ENCODE measurements around the gene GHDC. TPM values are rescaled to one million over a fixed set of nuclear protein-coding genes. Genes with fewer than 3 reads are reported as not detected.

The GHDC gene
- polyA plus RNA-seq, 1 donor (not counting 4 experiments of a cell fraction or from before 2014, with no cell fraction given): 2.7 TPM

DNA sequence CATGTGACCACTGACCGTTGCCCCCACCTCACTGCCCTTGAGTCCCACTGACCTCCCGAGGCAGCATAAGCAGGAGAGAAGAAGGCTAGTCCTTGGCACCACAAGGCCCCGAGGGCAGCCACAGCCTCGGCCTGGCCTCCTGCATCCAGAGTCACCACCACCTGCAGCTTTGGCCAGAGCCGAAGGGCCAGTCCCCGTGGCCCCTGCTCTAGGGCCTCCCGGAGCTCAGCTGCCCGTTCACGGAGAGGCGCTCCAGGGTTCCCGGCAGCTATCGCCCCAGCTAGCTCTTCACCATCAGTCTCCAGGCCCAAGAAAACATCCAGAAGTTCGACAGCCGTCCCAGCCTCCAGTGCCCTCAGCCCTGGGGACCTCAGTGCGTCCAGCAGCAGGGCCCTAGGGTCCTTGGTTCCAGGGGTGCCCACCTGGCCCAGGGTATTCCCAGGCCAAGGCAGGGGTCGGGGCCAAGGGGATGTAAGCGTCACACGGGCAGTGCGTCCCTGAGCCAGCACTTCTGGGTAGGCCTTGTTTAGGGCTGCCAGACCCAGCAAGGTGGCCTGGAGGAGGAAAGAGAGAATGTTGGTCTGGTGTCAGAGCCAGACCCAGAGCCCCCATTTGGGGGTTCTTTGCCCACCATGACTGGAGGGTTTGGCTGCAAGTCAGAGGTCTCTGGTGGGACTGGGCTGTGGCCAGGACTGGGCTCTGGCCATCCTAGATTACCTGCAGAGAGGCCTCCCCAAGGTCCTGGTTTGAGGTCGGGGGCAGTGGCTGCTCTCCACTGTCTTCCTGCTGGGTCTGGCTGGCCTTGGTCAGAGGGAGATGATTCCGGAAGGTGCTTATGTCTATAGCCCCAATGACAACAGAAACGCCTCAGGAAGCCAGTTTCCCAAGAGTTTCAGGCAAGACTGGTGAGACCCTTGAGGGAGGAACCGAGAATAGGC, 1.8 kb downstream of the GHDC start:
- dilution Hi-C loops (cut with MboI; ENCODE audit: extremely low pct_ligation_motif_present, low sequenced_read_pairs): no loop called here

DNA sequence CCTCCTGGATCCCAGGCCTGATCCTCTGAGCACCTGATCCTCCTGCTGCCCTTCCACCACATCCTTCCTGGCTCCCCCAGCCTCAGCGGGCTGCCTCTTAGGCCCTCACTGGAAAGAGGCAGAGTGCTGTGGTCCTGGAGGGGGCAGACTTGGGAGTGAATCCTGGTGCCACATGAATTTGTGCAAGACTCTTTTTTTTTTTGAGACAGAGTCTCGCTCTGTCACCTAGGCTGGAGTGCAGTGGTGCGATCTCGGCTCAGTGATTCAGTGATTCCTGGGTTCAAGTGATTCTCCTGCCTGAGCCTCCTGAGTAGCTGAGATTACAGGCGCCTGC, 3.1 kb downstream of the GHDC start:
- H3K4me2 ChIP-seq (ENCODE audit: control insufficient read depth, extremely low read depth, insufficient read depth, low read depth, low read length): no peak overlapping the region
- no peaks in the 10 kb centered on the region for H3K9me1 ChIP-seq (ENCODE audit: control insufficient read depth, extremely low read depth, insufficient read depth, low read length)
- H4K20me1 ChIP-seq (ENCODE audit: control insufficient read depth, extremely low read depth, insufficient read depth, low read length): no peaks in the 10 kb centered on the region
- no peak overlapping the region for H3K9ac ChIP-seq (ENCODE audit: control insufficient read depth, extremely low read depth, insufficient read depth, low read length)
- dilution Hi-C loops (cut with MboI; ENCODE audit: extremely low pct_ligation_motif_present, low sequenced_read_pairs): no loop called here
- no peak overlapping the region for H3K27ac ChIP-seq (ENCODE audit: control insufficient read depth, insufficient read depth, low read length)
- no peak for TF ChIP-seq EZH2 (IDR thresholded peaks at IDR 0.05; ENCODE audit: low read length)
- TF ChIP-seq, protein P1, sequence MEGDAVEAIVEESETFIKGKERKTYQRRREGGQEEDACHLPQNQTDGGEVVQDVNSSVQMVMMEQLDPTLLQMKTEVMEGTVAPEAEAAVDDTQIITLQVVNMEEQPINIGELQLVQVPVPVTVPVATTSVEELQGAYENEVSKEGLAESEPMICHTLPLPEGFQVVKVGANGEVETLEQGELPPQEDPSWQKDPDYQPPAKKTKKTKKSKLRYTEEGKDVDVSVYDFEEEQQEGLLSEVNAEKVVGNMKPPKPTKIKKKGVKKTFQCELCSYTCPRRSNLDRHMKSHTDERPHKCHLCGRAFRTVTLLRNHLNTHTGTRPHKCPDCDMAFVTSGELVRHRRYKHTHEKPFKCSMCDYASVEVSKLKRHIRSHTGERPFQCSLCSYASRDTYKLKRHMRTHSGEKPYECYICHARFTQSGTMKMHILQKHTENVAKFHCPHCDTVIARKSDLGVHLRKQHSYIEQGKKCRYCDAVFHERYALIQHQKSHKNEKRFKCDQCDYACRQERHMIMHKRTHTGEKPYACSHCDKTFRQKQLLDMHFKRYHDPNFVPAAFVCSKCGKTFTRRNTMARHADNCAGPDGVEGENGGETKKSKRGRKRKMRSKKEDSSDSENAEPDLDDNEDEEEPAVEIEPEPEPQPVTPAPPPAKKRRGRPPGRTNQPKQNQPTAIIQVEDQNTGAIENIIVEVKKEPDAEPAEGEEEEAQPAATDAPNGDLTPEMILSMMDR (optimal IDR thresholded peaks at IDR 0.05 in 1 of 3, IDR thresholded peaks at IDR 0.05 in 1 of 3, conservative IDR thresholded peaks at IDR 0.05 in 1 of 3; ENCODE audit: extremely low read depth in 1 of 3, insufficient read depth in 2 of 3, low read length in 3 of 3): no peak
- H3K27me3 ChIP-seq (ENCODE audit: control insufficient read depth, extremely low read depth, insufficient read depth, low read length): no peaks in the 10 kb centered on the region
- H3K79me2 ChIP-seq (ENCODE audit: control insufficient read depth, insufficient read depth, low read length): no peaks in the 10 kb centered on the region
- H3K9me3 ChIP-seq (ENCODE audit: control insufficient read depth, low read depth, low read length): no peaks in the 10 kb centered on the region
- no peak overlapping the region for H2AFZ ChIP-seq (ENCODE audit: control insufficient read depth, low read length)
- no peaks in the 10 kb centered on the region for H3K36me3 ChIP-seq (ENCODE audit: control insufficient read depth in 2 of 2, extremely low read depth in 1 of 2, insufficient read depth in 2 of 2, low read length in 2 of 2)
- no peaks in the 10 kb centered on the region for H3K4me1 ChIP-seq (ENCODE audit: control insufficient read depth, extremely low read depth, insufficient read depth, low read length)
- DNase-seq (ENCODE audit: low read depth, low spot score) (no peak), FAIRE-seq (no peak)
- no peak overlapping the region for H3K4me3 ChIP-seq (ENCODE audit: control insufficient read depth in 2 of 3, extremely low read depth in 1 of 3, insufficient read depth in 2 of 3, low read depth in 1 of 3, low read length in 3 of 3)

More for the DNA sequence above, 1.8 kb downstream of the GHDC start:
- TF ChIP-seq, protein P1 (optimal IDR thresholded peaks at IDR 0.05 in 1 of 3, IDR thresholded peaks at IDR 0.05 in 1 of 3, conservative IDR thresholded peaks at IDR 0.05 in 1 of 3; ENCODE audit: extremely low read depth in 1 of 3, insufficient read depth in 2 of 3, low read length in 3 of 3): no peak
- TF ChIP-seq EZH2 (IDR thresholded peaks at IDR 0.05; ENCODE audit: low read length): no peak
- DNase-seq (ENCODE audit: low read depth, low spot score) (no peak), FAIRE-seq (no peak)
- Histone ChIP-seq H2AFZ (ENCODE audit: control insufficient read depth, low read length) (no peak overlapping the region), H3K79me2 (ENCODE audit: control insufficient read depth, insufficient read depth, low read length) (no peaks in the 10 kb centered on the region), H4K20me1 (ENCODE audit: control insufficient read depth, extremely low read depth, insufficient read depth, low read length) (no peaks in the 10 kb centered on the region), H3K9ac (ENCODE audit: control insufficient read depth, extremely low read depth, insufficient read depth, low read length) (no peak overlapping the region), H3K9me3 (ENCODE audit: control insufficient read depth, low read depth, low read length) (no peaks in the 10 kb centered on the region), H3K27ac (ENCODE audit: control insufficient read depth, insufficient read depth, low read length) (no peak overlapping the region), H3K4me1 (ENCODE audit: control insufficient read depth, extremely low read depth, insufficient read depth, low read length) (no peaks in the 10 kb centered on the region), H3K27me3 (ENCODE audit: control insufficient read depth, extremely low read depth, insufficient read depth, low read length) (no peaks in the 10 kb centered on the region), H3K36me3 (ENCODE audit: control insufficient read depth in 2 of 2, extremely low read depth in 1 of 2, insufficient read depth in 2 of 2, low read length in 2 of 2) (no peaks in the 10 kb centered on the region), H3K9me1 (ENCODE audit: control insufficient read depth, extremely low read depth, insufficient read depth, low read length) (no peaks in the 10 kb centered on the region), H3K4me3 (ENCODE audit: control insufficient read depth in 2 of 3, extremely low read depth in 1 of 3, insufficient read depth in 2 of 3, low read depth in 1 of 3, low read length in 3 of 3) (no peak overlapping the region), H3K4me2 (ENCODE audit: control insufficient read depth, extremely low read depth, insufficient read depth, low read depth, low read length) (no peak overlapping the region)
